NCI-H2196 treated with DMSO at 0.1 percent for 48 hours (cell line): ENCODE measurements around the gene KRTAP5-1.

Source experiments
- DNase-seq: peaks from one replicate; lab custom pipeline; 2025; ENCODE audit not compliant: unreplicated experiment; lab: John Stamatoyannopoulos, UW

The KRTAP5-1 gene

GRCh38 chr11:1545432-1545831, 39.7 kb downstream of the KRTAP5-1 start:
- DNase-seq: no peak

GRCh38 chr11:1544536-1544935, 40.5 kb downstream of the KRTAP5-1 start:
- DNase-seq: no peak

DNA sequence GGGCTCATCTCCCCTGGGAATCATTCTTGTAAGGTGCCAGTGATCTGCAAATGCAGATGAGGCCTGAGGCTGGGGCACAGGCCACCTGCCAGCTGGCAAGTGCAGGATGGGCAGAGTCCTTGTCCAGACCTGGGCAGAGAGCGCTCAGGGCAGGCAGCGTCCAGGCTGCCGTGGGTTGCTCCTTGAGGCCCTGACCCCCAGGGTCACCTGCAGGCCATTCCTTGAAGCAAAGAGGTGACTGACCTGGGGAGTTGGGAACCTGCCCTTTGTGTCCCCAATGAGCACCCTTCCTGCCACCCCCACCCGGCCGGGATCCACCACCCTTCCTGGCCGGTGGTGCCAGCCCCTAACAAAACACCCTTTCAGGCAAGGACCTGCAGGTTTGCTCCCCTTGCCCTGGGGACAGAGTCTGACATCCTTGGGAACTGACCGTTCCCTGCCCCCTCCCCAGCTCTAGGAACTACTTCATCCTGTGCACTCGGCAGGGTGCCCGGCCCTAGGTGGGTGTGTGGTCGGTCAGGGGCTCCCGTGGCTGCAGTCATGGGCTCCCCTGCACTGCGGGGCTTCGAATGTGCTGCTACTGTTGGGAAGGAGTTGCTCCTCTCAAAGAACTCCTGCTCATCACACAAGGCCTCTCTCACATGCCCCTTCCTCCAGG, 41.3 kb downstream of the KRTAP5-1 start:
- no peak for DNase-seq

DNA sequence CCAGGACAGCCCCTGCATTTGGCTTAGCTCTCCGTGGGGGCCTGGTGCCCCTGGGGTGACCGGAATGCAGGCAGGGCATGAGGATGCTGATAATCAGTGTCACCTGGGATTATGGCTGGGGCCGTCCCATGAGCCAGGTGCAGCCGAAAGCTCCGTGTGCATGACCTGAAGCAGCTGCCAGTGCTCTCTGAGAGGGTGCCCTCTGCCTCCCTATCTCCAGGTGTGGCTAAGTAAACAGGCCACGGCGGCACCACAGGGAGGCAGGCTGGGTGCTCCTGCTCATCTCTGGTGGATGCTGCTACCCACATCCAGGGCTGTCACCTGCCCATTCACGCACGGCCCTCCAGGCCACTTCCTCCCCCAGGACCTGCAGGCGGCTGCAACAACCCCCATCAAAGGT, 42.8 kb downstream of the KRTAP5-1 start:
- DNase-seq: peak; percentile 61

GRCh38 chr11:1541474-1542204, 43.4 kb downstream of the KRTAP5-1 start:
- DNase-seq: no peak

DNA sequence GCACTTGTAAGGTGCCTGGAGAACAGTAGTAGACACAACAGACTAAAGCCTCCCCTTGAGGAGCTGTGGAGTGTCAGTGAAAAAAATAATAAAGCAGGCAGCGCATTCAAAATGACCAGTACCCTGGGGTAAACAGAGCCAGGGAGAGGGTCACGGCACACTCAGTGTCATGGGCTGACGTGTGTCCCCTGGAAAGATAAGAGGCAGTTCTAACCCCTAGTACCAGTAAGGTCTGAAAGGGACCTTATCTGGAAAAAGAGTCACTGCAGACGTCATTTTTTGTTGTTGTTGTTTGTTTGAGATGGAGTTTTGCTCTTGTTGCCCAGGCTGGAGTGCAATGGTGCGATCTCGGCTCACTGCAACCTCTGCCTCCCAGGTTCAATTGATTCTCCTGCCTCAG, 45.0 kb downstream of the KRTAP5-1 start:
- no peak for DNase-seq

- no peak for DNase-seq
Measured at GRCh38 chr11:1538153-1538552, 46.9 kb downstream of the KRTAP5-1 start.

GRCh38 chr11:1536065-1536843, 48.8 kb downstream of the KRTAP5-1 start:
- DNase-seq: no peak

DNA sequence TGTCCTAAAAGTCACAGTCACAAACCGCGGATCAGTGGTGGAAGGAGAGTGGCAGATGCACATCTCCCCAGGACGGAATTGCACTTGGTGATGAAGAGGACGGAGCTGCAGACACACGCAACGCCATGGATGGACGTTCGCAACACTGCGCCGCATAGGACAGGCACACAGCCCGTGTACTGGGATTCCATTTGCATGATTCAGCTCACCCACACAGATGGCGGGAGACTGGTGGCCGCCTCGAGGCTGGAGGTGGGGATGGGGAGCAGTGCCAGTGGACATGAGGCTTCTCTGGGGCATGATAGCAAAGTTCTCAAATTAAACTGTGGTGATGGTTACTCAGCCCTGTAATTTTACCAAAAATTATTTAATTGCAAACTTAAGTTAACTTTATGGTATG, 50.4 kb downstream of the KRTAP5-1 start:
- no peak for DNase-seq
